A673 (cell line): ENCODE results near the gene FDCSP. TPM values are rescaled to one million over a fixed set of nuclear protein-coding genes. Genes with fewer than 3 reads are reported as not detected.
"Not testable (repeated sequence)": the region's sequence is repeated elsewhere in the genome, so short reads cannot be mapped to it uniquely, and the experiment has no call there.

Experiments
- BruUV-seq: library from RNA; stranded (reverse); fragments of 400-500 nt; replicated peaks from 2 replicates; lab custom pipeline; 2021; lab: Mats Ljungman, UMichigan
- CTCF ChIA-PET: fragments of 300-600 bp; sonication (Branson Sonifier 250); formaldehyde crosslinking; loops from one replicate; lab custom pipeline; 2022; ENCODE audit warnings: antibody characterized with exemption; lab: Charles Lee
- POLR2A ChIA-PET: fragments of 300-600 bp; sonication (Branson Sonifier 250); formaldehyde crosslinking; loops from one replicate; lab custom pipeline; 2022; ENCODE audit warnings: antibody characterized with exemption; ENCODE audit not compliant: low non-redundant PET; lab: Charles Lee
- DNase-seq: peaks from one replicate; pipeline ENCODE4 v3.0.0-alpha.2; 2015; ENCODE audit warnings: low spot score
- H3K27ac ChIP-seq: fragments of 200-600 bp; sonication (generic); 2 replicates; pipeline ENCODE4 v1.5.1; 2016; ENCODE audit warnings: mixed run types, low read depth, mild to moderate bottlenecking, mixed read lengths, antibody characterized with exemption, low read length; ENCODE audit not compliant: poor library complexity, severe bottlenecking
- H3K27me3 ChIP-seq: fragments of 200-600 bp; sonication (generic); replicated peaks from 2 replicates; pipeline ENCODE4 v1.6.1; 2017; ENCODE audit warnings: mixed run types, low read depth, mild to moderate bottlenecking, mixed read lengths, antibody characterized with exemption, low read length; ENCODE audit not compliant: insufficient read depth, poor library complexity
- H3K36me3 ChIP-seq: fragments of 200-600 bp; sonication (generic); 2 replicates; pipeline ENCODE4 v1.6.1; 2016; ENCODE audit warnings: mixed run types, mild to moderate bottlenecking, mixed read lengths, antibody characterized with exemption, low read length; ENCODE audit not compliant: insufficient read depth, poor library complexity, severe bottlenecking
- H3K4me1 ChIP-seq: fragments of 200-600 bp; sonication (generic); 2 replicates; pipeline ENCODE4 v1.6.1; 2017; ENCODE audit warnings: mixed run types, mild to moderate bottlenecking, mixed read lengths, antibody characterized with exemption, low read length; ENCODE audit not compliant: insufficient read depth, poor library complexity, severe bottlenecking
- H3K4me3 ChIP-seq: fragments of 200-600 bp; sonication (generic); 2 replicates; pipeline ENCODE4 v1.5.1; 2016; ENCODE audit warnings: low read depth, mixed run types, mild to moderate bottlenecking, mixed read lengths, low read length; ENCODE audit not compliant: poor library complexity, severe bottlenecking
- H3K9me3 ChIP-seq: fragments of 200-600 bp; sonication (generic); 2 replicates; pipeline ENCODE4 v1.6.1; 2016; ENCODE audit warnings: mixed run types, low read depth, mild to moderate bottlenecking, mixed read lengths, antibody characterized with exemption, low read length; ENCODE audit not compliant: poor library complexity, severe bottlenecking
- EZH2 ChIP-seq: fragments of 200-600 bp; sonication (generic); IDR thresholded peaks from 2 replicates; pipeline ENCODE4 v1.6.1; 2017; ENCODE audit warnings: borderline replicate concordance, low read depth, mild to moderate bottlenecking, mixed read lengths, antibody characterized with exemption, low read length; ENCODE audit not compliant: poor library complexity, severe bottlenecking
- intact Hi-C: fragments of 100-400 bp; cut with micrococcal nuclease; formaldehyde crosslinking; loops from one replicate; pipeline ENCODE4 v1.10.0; 2022; ENCODE audit not compliant: unreplicated experiment
- total RNA-seq: library from RNA; stranded (reverse); gene quantifications from 2 replicates; pipeline ENCODE4 v1.2.3, GENCODE V29; 2021
- TF ChIP-seq, protein P1 (sequence below): fragments of 300-800, 200-600 bp; sonication (generic); conservative IDR thresholded peaks from 2 replicates; pipeline ENCODE4 v1.5.1; 2017; ENCODE audit warnings: low read depth, mild to moderate bottlenecking, antibody characterized with exemption, low read length, moderate library complexity, mixed read lengths

The FDCSP gene
- total RNA-seq, 1 experiment from 2014 or later = not detected

DNA sequence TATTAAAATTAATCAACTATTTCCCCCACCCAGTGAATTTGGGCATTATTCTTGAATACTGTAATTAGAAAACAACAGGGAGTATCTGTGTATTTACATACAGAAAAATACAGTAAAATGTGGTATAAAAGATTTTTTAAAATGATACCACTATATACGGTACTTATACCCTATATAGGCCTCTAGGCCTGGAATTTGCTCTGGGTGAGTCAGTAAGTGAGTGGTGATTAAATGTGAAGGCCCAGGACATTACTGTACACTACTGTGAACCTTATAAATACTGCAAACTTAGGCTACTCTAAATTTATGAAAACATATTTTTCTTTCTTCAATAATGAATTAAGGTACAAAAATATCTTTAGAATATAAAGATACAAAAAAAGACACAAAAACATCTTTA lies 10.2 kb downstream of the FDCSP start:
- Histone ChIP-seq H3K4me3 (no peak overlapping the region), H3K36me3 (no peaks in the 10 kb centered on the region), H3K9me3 (no peaks in the 10 kb centered on the region), H3K4me1 (no peaks in the 10 kb centered on the region), H3K27me3 (no peaks in the 10 kb centered on the region), H3K27ac (no peak overlapping the region)
- CTCF ChIA-PET = no interaction called here
- DNase-seq = no peak
- POLR2A ChIA-PET = no interaction called here
- no TSS peak for BruUV-seq
- TF ChIP-seq, protein P1, sequence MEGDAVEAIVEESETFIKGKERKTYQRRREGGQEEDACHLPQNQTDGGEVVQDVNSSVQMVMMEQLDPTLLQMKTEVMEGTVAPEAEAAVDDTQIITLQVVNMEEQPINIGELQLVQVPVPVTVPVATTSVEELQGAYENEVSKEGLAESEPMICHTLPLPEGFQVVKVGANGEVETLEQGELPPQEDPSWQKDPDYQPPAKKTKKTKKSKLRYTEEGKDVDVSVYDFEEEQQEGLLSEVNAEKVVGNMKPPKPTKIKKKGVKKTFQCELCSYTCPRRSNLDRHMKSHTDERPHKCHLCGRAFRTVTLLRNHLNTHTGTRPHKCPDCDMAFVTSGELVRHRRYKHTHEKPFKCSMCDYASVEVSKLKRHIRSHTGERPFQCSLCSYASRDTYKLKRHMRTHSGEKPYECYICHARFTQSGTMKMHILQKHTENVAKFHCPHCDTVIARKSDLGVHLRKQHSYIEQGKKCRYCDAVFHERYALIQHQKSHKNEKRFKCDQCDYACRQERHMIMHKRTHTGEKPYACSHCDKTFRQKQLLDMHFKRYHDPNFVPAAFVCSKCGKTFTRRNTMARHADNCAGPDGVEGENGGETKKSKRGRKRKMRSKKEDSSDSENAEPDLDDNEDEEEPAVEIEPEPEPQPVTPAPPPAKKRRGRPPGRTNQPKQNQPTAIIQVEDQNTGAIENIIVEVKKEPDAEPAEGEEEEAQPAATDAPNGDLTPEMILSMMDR = no peak
- TF ChIP-seq EZH2 = no peak
- intact Hi-C loops = no loop called here

DNA sequence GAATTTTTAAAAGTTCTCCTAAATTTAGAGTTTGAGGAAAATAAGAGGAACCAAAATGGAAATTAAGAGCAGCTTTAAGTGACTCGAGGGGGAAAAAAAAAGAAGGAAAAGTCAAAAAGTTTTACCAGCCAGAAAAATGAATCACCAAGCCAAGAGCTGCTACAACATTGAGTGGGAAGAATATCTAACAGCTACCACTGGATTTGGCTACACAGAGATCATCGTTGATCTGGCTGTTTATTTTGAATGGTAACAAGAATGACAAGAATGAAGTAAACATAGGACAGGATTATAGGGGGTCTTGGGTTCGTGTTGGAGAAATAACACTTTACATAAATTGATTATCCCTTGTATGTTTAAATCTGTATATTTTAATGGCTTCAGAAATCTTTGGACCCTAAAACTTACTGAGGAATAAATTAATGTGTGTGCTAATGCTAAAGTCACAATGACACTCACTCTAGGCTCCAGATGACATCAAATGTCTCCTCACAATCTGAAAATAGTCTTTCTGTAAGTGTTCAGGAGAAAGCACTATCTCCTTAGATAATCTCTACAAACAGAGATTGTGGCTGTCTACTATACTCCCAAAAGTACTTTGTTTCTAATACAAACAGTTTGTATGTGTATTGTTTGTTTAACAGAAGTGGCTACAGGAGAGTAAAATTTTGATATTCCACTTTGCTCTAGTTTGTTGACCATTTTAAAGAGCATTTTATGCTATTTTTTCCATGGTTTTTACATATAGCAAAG lies 13.4 kb downstream of the FDCSP start:
- ChIA-PET POLR2A (no interaction called here), CTCF (no interaction called here)
- Histone ChIP-seq H3K4me3 (no peak overlapping the region), H3K36me3 (no peaks in the 10 kb centered on the region), H3K27me3 (no peaks in the 10 kb centered on the region), H3K4me1 (no peaks in the 10 kb centered on the region), H3K27ac (no peak overlapping the region), H3K9me3 (no peaks in the 10 kb centered on the region)
- BruUV-seq = no TSS peak
- no peak for TF ChIP-seq EZH2
- TF ChIP-seq, protein P1 = no peak
- DNase-seq = no peak
- intact Hi-C loops = no loop called here

DNA sequence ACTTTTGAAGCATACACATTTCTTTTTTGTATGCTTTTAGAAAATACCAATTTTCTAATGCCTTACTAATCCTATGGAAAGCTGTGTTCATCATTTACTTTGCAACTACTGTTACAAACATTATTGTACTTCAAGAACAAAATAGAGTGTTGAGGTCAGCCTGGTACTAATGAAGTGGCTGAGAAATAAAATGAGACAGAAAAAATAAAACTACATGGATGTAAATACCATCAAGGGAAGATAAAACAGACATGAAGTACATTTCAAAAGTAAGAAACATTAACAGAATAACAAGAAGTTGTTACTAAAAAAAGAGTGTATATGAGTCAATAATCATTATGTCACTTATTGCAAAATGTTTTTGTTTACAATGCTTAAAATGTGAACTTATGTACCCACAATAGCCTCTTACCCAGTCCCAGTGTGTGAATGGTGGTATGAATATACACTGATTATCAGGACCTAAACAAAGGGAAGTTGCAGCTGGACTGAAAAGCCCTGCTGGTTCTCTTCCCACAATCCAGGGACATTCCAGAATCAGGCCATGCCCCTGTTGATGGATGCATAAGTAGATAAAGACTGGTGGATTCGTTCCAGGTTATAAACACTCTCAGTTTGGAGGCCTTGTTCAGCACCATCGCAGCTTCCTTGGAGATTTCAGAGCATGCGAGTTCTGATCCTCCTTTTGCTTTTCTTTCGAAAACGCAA lies 14.1 kb downstream of the FDCSP start:
- no peak overlapping the region for H3K4me3 ChIP-seq
- no peak overlapping the region for H3K27ac ChIP-seq
- H3K36me3 ChIP-seq = no peaks in the 10 kb centered on the region
- H3K27me3 ChIP-seq = no peaks in the 10 kb centered on the region
- no peaks in the 10 kb centered on the region for H3K9me3 ChIP-seq
- no peaks in the 10 kb centered on the region for H3K4me1 ChIP-seq
- no peak for DNase-seq
- no TSS peak for BruUV-seq
- POLR2A ChIA-PET = no interaction called here
- TF ChIP-seq, protein P1 = no peak
- no peak for TF ChIP-seq EZH2
- intact Hi-C loops = no loop called here
- CTCF ChIA-PET = no interaction called here

DNA sequence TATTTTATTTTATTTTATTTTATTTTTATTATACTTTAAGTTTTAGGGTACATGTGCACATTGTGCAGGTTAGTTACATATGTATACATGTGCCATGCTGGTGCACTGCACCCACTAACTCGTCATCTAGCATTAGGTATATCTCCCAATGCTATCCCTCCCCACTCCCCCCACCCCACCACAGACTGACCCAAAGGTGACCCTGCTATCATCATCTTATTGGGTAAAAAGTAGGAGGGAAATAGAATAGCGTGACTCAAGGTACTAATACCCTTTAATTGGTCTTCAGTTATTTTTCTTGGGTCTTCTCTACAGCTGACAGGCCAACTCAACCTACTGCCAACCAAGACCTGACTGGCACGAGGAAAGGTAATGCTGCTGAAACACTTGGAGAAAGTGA lies 16.4 kb downstream of the FDCSP start, which contains the start of gene CSN3:
TSS of gene CSN3 (plus strand) at position 301 of the 400 bp plus-strand sequence. CDS start 2,223 bp downstream, outside the sequence.
- H3K4me3 ChIP-seq, H3K9me3 ChIP-seq, BruUV-seq, CTCF ChIA-PET, H3K27ac ChIP-seq, H3K36me3 ChIP-seq, DNase-seq, intact Hi-C loops, H3K4me1 ChIP-seq, H3K27me3 ChIP-seq, POLR2A ChIA-PET: not testable (repeated sequence)
